ENCODE measurements around the gene PANX1.

DNA sequence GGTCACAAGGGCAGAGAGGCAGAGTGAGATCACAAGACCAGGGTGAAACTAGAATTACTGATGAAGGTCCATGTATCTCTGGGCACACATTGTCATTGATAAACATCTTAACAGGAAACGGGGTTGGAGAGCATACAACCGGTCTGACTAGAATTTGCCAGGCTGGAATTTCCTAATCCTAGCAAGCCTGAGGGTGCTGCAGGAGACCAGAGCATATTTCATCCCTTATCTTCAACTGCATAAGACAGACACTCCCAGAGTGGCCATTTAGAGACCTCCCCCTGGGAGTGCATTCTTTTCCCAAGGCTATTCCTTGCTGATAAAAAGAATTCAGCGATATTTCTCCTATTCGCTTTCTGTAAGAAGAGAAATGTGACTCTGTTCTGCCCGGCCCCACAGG lies 91.1 kb downstream of the PANX1 start:
- TF ChIP-seq POLR2A (IDR thresholded peaks at IDR 0.05; ENCODE audit: low read depth, low read length) (no peak), POLR2AphosphoS5 (IDR thresholded peaks at IDR 0.05; ENCODE audit: low read depth, low read length) (no peak), TAF1 (IDR thresholded peaks at IDR 0.05; ENCODE audit: borderline replicate concordance, low read depth, low read length) (no peak)
